Left ventricle myocardium inferior (tissue), 1 donor: ENCODE data around the gene GLTP. TPM values are rescaled to one million over a fixed set of nuclear protein-coding genes. Genes with fewer than 3 reads are reported as not detected.
"Not testable (repeated sequence)": the region's sequence is repeated elsewhere in the genome, so short reads cannot be mapped to it uniquely, and the experiment has no call there.

Experiments
- DNase-seq: peaks from one replicate; pipeline ENCODE4 v3.0.0-alpha.2; 2020
- H3K27ac ChIP-seq: fragments of 200-600 bp; replicated peaks from 2 replicates; pipeline ENCODE4 v1.8.0; 2021
- H3K27me3 ChIP-seq: fragments of 200-600 bp; 2 replicates; pipeline ENCODE4 v1.8.0; 2021; ENCODE audit warnings: low read depth
- H3K36me3 ChIP-seq: fragments of 200-600 bp; 2 replicates; pipeline ENCODE4 v1.8.0; 2021
- H3K4me1 ChIP-seq: fragments of 200-600 bp; 2 replicates; pipeline ENCODE4 v1.8.0; 2021
- H3K4me3 ChIP-seq: fragments of 200-600 bp; 2 replicates; pipeline ENCODE4 v1.8.0; 2021; ENCODE audit warnings: mild to moderate bottlenecking, moderate library complexity
- H3K9me3 ChIP-seq: fragments of 200-600 bp; replicated peaks from 2 replicates; pipeline ENCODE4 v1.8.0; 2021
- intact Hi-C: fragments of 100-400 bp; cut with micrococcal nuclease; formaldehyde crosslinking; loops from one replicate; pipeline ENCODE4 v1.11.0; 2022
- long read RNA-seq: library from polyadenylated mRNA; unstranded; transcript quantifications from one replicate; pipeline ENCODE4 v2.0.0, GENCODE V29; 2021
- total RNA-seq: library from RNA; stranded (reverse); fragmentation: NEBNext Ultra II Directional; extraction: Animal tissue kit (Norgen Biotek cat#: 25700); gene quantifications from one replicate; pipeline ENCODE4 v1.2.1, GENCODE V29; 2021
- TF ChIP-seq, protein P1 (sequence below): fragments of 200-600 bp; IDR thresholded peaks from 2 replicates; pipeline ENCODE4 v1.8.0; 2021; ENCODE audit warnings: antibody characterized with exemption, mild to moderate bottlenecking, borderline replicate concordance
- donor health status: DM: no; HTN: yes; CAD: no; lungs with severe emphysema.

Gene GLTP, protein sequence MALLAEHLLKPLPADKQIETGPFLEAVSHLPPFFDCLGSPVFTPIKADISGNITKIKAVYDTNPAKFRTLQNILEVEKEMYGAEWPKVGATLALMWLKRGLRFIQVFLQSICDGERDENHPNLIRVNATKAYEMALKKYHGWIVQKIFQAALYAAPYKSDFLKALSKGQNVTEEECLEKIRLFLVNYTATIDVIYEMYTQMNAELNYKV
- total RNA-seq, result 20.0 TPM
- long read RNA-seq, transcript GLTP-201 (5 exons, 2,356 nt), result major isoform, 57 of 63 reads
- long read RNA-seq, partial matches to known transcripts, result 1 of 63 reads
- long read RNA-seq, other reads (novel, unspliced or antisense), result 4 of 63 reads

DNA sequence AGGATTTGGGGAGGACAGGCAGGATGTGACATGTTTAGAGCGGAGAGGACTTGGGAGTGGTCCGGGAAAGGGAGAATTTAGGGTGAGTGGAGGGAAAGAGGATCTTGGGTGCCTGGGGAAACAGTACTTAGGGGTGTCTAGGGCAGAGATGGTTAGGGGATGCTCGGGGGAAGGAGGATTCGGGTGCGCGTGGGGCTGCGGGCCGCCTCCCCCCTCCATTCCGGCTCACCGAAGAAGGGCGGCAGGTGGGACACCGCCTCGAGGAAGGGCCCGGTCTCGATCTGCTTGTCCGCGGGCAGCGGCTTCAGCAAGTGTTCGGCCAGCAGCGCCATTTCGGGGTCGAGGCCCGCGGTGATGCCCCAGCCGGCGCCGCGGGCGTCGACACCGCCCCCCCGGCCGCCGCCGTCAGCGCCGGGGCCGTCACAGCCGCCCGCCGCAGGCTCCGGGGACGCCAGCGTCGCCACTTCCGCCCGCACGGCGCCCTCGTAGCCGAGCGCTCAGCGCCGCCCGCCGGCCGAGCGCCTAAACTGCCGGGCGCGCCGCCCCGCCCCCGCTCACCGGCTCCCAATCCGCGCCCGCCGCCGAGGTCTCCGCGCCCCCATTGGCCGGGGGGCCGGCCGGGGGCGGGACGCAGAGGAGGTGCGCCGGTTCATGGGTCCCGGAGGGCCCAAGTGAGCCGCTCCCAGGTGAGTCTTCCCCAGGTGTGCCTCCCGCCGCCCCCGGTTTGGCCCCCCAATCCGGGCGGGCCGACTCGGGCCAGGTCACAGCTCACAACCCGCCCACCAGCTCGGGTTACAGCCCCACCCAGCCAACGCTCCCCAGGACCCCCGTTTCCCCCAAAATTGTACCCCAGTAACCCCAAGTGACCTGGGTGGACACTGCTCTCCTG is at the start of gene GLTP:
Gene GLTP, minus strand, starts transcription at position 499 of the 889 bp plus-strand sequence. Its CDS starts 167 bp downstream, at position 332.
- no peaks in the 10 kb centered on the region for H3K36me3 ChIP-seq
- H3K27me3 ChIP-seq, result no peaks in the 10 kb centered on the region
- no peaks in the 10 kb centered on the region for H3K9me3 ChIP-seq
- TF ChIP-seq, protein P1, sequence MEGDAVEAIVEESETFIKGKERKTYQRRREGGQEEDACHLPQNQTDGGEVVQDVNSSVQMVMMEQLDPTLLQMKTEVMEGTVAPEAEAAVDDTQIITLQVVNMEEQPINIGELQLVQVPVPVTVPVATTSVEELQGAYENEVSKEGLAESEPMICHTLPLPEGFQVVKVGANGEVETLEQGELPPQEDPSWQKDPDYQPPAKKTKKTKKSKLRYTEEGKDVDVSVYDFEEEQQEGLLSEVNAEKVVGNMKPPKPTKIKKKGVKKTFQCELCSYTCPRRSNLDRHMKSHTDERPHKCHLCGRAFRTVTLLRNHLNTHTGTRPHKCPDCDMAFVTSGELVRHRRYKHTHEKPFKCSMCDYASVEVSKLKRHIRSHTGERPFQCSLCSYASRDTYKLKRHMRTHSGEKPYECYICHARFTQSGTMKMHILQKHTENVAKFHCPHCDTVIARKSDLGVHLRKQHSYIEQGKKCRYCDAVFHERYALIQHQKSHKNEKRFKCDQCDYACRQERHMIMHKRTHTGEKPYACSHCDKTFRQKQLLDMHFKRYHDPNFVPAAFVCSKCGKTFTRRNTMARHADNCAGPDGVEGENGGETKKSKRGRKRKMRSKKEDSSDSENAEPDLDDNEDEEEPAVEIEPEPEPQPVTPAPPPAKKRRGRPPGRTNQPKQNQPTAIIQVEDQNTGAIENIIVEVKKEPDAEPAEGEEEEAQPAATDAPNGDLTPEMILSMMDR, result peak; percentile 75
- H3K27ac ChIP-seq, result peak within 1 kb of the TSS; percentile 83
- H3K4me3 ChIP-seq, result peak within 1 kb of the TSS; percentile 93
- intact Hi-C loops, result no loop called here
- peaks cover 38% of the 10 kb centered on the region for H3K4me1 ChIP-seq
- DNase-seq, result peak; percentile 87

DNA sequence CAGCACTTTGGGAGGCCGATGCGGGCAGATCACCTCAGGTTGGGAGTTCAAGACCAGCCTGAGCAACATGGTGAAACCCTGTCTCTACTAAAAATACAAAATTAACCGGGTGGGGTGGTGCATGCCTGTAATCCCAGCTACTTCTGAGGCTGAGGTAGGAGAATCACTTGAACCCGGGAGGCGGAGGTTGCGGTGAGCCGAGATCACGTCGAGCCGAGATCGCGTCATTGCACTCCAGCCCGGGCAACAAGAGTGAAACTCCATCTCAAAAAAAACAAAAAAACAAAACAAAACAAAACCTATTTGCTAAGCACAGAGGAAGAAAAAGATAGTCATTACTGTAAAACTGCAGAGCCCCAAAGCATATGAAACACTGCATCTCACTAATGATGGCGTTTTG is 49.0 kb upstream of the GLTP start:
- intact Hi-C loops, DNase-seq, H3K9me3 ChIP-seq, H3K4me3 ChIP-seq, H3K27me3 ChIP-seq, H3K27ac ChIP-seq: not testable (repeated sequence)
- peaks cover 63% of the 10 kb centered on the region for H3K36me3 ChIP-seq
- peaks cover 23% of the 10 kb centered on the region for H3K4me1 ChIP-seq

DNA sequence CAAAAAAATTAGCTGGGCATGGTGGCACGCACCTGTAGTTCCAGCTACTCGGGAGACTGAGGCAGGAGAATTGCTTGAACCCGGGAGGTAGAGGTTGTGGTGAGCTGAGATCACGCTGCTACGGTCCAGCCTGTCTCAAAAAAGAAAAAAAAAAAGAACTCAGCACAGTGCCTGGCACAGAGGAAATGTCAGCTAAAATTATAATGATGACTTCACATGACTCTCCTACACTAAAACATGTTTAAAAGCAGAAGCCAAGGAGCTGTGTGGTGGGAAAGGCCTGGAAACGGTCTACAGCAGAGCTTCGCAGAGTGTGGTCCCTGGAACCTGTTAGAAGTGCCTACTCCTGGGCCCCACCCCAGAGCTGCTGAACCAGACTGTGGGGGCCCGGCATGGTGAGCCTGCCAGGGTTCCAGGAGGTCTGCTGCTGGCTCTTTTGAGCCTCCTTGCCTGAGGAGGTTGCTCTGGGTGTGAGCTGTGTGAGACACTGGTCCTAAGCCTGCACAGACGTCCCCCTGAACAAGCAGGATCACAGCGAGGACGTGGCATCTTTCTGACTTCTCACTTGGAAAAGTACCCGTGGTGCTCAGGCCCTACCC is 47.8 kb upstream of the GLTP start:
- DNase-seq, result no peak
- Histone ChIP-seq H3K9me3 (no peaks in the 10 kb centered on the region), H3K36me3 (peaks cover 54% of the 10 kb centered on the region), H3K27me3 (no peaks in the 10 kb centered on the region), H3K4me1 (peaks cover 13% of the 10 kb centered on the region), H3K27ac (no peak overlapping the region), H3K4me3 (no peak overlapping the region)
- TF ChIP-seq, protein P1, result no peak
- intact Hi-C loops, result no loop called here

DNA sequence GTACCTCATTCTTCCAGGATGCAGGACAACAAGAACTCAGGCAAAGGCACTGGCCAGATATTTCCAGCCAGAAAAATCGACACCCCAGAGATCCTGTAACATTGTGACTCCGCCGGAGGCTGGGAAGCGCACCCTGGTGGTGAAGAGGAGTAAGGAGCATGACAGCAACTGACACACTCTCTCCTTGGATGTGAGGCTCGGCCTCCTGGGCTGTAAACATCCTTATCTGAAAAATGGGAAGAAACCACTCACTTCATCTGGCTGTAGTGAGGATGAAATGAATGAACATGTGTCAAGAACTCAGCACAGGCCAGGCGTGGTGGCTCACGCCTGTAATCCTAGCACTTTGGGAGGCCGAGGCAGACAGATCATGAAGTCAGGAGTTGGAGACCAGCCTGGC is 47.3 kb upstream of the GLTP start:
- intact Hi-C loops, result no loop called here
- H3K27ac ChIP-seq, result no peak overlapping the region
- H3K27me3 ChIP-seq, result no peaks in the 10 kb centered on the region
- H3K4me3 ChIP-seq, result no peak overlapping the region
- H3K9me3 ChIP-seq, result no peaks in the 10 kb centered on the region
- TF ChIP-seq, protein P1, result peak; percentile 58
- no peak for DNase-seq
- H3K4me1 ChIP-seq, result peaks cover 8% of the 10 kb centered on the region
- H3K36me3 ChIP-seq, result peaks cover 52% of the 10 kb centered on the region

DNA sequence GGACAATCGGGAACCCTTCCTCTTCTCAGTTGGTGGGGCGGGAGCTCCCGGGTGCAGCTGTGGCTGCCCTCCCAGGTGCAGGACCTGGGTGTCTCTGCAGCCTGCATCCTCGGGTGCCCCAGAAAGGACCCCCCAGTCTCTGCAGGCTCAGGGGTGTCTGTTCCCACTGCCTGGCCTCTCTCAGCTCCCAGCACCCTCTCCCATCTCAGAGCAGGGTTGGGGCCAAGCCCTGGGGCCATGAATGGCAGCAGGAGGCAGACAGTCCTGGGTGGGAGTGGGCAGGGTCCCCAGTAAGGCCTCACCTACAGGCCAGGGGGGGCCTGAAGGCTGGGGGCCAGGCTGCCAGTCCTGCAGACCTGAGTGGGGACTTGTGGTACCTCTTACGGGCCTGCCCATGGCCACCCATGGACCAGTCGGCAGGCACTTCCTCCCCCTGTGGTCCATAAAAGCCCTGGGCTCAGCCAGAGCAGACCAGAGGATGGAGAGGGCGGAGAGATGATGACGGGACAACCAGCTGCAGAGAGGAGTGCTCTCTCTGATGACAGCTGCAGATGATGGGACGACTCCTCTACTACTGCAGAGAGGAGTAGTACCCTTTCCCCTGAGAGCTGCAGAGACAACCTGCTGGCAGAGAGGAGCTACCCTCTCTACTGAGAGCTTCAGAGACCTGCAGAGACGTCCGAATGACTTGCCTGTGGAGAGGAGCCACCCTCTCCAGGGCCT is 46.3 kb upstream of the GLTP start:
- H3K27me3 ChIP-seq, result no peaks in the 10 kb centered on the region
- DNase-seq, result no peak
- no peaks in the 10 kb centered on the region for H3K4me1 ChIP-seq
- intact Hi-C loops, result no loop called here
- no peak overlapping the region for H3K27ac ChIP-seq
- H3K9me3 ChIP-seq, result no peaks in the 10 kb centered on the region
- peaks cover 43% of the 10 kb centered on the region for H3K36me3 ChIP-seq
- H3K4me3 ChIP-seq, result no peak overlapping the region
- TF ChIP-seq, protein P1, result no peak
